HG03196 (cell line): ENCODE measurements around the gene ZFP36.
A peak's percentile ranks its signal among the peaks of the same experiment; 100 is the strongest.

Source experiments
- ATAC-seq: cut with Tn5 transposase; IDR thresholded peaks from one replicate; pipeline ENCODE4 v1.9.1; 2021; ENCODE audit not compliant: unreplicated experiment

The ZFP36 gene

DNA sequence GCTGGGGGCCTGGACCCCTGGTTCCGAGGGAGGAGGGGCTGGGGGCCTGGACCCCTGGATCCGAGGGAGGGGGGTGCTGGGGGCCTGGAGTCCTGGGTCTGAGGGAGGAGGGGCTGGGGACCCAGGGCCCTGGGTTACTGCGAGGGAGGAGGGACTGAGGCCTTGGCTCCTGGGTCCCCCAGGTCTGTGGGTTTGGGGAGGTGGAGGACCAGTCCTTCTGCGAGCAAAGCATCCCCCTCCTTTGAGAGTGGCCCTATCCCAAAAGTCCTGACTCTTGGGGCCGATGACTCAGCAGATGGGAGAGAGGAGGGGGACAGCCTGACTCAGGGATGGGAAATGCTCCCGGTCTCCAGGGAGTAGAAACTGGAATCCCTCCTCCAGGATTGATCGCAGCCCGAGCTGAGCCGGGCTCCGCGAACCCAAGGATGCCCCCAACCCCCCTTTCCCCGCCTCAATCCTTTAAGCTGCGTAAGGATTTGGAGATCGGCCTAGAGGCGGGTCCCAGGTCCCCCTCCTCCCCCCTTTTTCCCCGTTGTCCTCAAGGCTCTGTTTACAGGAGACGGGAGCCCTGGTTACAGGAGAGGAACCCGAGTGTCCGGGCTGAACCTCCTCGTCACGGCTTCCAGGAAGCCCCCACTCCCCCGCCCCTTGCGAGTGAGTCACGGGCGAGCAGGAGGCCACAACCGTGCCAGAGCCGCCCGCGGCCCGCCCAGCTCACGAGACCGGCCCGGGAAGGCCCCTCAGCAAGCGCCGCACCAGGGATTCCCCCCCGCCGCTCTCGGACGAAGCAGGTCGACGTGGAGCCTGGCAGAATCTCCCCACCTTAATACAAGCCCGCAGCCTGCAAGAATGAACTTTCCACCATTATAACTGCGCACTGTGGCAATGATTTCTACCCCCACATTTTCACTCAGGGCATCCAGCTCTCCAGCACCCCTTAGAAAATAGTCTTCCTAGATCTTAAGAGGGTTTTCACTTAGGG lies 3.0 kb upstream of the ZFP36 start:
- ATAC-seq = peak; percentile 31

DNA sequence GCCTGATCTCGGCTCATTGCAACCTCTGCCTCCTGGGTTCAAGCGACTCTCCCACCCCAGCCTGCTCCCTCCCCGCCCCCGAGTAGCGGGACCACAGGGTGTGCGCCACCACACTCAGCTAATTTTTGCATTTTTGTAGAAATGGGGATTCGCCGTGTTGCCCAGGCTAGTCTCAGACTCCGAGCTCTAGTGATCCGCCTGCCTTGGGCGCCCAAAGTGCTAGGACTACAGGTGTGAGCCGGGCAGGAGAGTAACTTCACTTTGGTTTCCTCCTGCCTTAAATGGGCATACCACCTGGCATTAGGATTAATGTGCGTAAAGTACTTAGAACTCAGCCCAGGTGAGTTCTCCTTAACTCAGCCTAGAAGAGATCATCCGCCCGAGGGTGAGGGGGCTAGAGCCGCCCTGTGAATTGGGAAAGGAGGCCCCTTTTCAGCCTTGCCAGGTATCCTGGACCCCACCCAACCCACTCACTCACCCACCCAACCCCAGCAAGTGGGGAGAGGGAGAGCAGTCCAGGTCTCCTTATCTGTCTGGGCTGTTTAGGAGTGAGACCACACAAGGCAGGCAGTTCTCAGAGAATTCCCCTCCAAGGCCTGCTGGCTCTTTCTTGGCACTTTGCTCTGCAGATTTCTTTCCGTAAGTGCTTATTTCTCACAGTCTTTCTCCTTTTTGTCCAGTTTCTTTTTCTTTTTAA lies 1.2 kb upstream of the ZFP36 start:
- ATAC-seq = no peak

DNA sequence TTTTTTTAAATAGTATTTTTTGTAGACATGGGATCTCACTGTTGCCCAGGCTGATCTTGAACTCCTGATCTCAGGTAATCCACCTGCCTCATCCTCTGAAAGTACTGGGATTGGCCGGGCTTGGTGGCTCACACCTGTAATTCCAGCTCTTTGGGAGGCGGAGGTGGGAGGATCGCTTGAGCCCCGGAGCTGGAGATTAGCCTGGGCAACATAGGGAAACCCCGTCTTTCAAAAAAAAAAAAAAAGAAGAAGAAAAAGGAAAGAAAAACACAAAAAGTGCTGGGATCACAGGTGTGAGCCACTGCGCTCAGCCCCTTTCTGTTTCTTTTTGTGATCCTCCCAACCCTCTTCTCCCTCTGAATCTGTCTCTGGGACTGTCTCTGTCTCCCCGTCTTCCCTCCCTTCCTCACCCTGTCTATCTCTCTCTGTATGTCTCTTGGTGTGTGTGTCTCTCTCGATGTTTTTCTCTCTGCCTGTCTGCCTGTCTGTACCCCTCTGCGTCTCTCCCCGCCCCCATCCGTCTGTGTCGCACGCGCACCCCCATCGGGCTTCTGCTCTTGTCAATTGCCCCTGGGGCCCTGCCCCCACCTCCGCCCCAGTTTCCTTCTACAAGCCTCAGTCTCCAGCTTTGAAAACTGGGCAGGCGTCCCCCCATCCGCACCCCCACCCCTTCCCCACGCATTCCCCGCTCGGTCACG lies 540 bp upstream of the ZFP36 start:
- no peak for ATAC-seq

- ATAC-seq = no peak
These were observed 688 bp downstream of the ZFP36 start for GRCh38 chr19:39407410-39407659.

DNA sequence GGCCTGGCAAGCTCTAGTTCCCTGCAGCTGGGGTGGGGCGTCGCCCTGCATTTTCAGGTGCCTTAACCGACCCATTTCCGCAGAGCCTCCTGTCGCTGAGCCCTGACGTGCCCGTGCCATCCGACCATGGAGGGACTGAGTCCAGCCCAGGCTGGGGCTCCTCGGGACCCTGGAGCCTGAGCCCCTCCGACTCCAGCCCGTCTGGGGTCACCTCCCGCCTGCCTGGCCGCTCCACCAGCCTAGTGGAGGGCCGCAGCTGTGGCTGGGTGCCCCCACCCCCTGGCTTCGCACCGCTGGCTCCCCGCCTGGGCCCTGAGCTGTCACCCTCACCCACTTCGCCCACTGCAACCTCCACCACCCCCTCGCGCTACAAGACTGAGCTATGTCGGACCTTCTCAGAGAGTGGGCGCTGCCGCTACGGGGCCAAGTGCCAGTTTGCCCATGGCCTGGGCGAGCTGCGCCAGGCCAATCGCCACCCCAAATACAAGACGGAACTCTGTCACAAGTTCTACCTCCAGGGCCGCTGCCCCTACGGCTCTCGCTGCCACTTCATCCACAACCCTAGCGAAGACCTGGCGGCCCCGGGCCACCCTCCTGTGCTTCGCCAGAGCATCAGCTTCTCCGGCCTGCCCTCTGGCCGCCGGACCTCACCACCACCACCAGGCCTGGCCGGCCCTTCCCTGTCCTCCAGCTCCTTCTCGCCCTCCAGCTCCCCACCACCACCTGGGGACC lies 1.2 kb downstream of the ZFP36 start:
- no peak for ATAC-seq

- no peak for ATAC-seq
These were observed 2.0 kb downstream of the ZFP36 start for GRCh38 chr19:39408392-39409207.

DNA sequence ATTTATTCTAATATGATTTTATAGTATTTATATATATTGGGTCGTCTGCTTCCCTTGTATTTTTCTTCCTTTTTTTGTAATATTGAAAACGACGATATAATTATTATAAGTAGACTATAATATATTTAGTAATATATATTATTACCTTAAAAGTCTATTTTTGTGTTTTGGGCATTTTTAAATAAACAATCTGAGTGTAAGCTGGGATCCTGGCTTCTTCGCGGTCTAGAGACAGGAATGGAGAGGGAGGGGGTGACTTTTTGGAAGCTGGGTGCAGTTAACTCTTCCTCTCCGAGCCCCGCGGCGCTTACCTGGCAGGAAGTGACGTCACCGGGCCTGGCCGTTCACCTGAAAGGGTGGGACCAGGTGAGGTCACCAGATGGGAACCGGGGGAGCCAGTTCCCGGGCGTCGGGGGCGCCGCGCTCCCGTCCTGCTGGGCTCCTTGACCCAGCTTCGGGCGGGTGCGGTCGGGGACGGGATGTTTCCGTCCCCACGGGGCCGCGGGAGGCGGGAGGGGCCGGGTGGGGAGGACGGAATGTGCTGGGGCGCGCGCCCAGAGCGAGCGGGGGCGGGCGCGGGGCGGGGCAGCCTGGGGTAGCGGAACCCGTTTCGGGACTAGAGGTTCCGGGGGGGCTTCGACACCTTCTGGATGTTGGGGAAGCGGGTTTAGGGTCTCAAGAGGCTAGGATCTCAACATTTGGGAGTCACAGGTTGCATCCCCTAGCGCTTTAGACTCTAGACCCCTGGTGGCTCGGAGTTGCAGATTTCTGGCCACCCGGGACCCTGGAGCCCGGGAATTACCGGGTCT lies 2.8 kb downstream of the ZFP36 start:
- ATAC-seq = no peak

- no peak for ATAC-seq
These were observed 3.6 kb downstream of the ZFP36 start for GRCh38 chr19:39410017-39410830.

DNA sequence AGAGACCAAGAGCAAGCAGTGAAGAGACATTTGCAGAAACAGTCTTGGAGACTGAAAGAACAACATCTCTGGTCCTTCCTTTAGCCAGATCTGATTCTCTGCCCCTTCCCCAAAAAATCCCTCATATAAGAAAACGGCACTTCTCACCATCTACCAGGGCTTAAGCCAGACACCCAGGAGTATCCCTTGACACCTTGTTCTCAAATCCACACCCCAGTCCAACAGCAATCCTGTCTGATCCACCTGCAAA lies 4.1 kb downstream of the ZFP36 start:
- ATAC-seq = no peak

DNA sequence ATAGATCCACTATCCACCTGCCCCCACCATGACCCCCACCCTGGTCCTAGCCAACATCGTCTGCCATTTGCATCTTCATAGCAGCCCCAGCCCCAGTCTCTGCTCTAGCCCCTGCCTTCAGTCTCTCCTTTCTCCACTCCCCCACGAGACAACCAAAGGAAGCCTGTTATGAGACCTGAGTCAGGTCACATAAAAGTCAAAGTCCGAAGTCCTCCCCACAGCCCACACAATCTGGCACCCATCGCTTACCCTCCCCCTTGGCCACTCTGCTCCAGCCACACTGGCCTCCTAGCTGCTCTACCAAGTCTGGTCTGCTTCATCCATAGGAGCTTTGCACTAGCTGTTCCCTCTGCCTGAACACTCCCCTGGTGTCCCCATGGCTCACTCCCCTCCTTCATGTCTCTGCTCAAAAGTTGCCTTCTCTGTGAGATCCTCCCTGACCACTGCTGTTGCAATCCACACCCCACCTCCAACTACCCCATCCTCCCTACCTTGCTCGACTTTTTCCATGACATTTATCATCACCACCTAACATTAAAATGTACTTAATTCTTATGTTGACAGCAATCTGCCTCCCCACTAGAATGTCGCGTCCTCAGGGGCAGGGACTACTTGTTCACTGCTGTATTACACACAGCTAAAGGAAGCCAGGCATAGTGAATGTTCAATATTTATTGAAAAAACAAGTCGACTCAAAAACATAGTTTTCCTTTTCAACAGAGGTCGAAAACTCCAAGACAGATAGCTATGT lies 4.6 kb downstream of the ZFP36 start:
- no peak for ATAC-seq

DNA sequence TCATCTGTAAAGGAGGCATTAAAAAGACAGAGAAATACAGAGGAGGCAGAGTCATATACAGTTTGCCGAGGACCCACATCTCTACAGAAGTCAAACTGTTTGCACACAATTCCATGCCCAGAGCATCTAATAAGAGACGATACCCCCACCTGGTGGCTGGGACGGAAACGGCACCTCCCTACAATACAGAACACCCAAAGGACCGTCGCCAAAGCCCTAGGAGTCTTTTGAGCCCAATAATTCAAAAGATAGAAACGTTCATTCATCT lies 5.1 kb downstream of the ZFP36 start:
- peak; percentile 29 for ATAC-seq

GRCh38 chr19:39412100-39412866 lies 5.6 kb downstream of the ZFP36 start, which contains the start of gene PLEKHG2:
TSS of gene PLEKHG2 (plus strand) at chr19:39412669. CDS start at chr19:39414087, 1,418 bp downstream.
- peak; percentile 47 for ATAC-seq

GRCh38 chr19:39412867-39413271 lies 6.2 kb downstream of the ZFP36 start:
- no peak for ATAC-seq

DNA sequence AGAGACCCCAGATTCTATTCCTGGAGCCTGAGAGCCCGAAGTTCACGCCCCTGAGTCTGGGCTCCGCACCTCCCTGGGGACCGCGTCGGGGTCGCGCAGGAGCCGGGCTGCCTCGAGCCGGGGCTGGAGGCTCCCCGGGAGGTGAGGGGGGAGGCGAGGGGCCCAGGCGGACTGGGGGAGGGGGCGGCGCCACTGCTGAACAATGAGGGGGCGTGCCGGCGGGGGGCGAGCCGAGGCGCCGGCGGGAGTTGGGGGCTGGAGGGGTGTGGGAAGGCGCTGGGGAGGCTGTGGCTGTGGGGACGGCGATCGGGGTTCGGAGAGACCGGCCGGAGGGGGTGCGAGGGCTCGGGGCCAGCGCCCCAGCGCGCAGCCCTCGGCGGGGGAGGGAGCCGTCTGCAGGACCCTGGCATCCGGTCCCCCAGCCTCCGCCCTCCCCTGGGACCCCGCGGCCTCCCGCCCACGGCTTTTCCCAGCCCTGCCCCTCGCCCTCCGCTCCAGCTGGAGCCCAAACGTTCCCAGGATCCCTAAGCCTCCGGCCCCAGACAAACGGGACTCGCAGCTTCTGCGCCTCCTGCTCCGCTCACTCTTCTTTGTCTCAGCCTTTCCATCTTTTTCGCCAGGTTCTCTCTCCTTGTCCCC lies 6.7 kb downstream of the ZFP36 start:
- no peak for ATAC-seq

DNA sequence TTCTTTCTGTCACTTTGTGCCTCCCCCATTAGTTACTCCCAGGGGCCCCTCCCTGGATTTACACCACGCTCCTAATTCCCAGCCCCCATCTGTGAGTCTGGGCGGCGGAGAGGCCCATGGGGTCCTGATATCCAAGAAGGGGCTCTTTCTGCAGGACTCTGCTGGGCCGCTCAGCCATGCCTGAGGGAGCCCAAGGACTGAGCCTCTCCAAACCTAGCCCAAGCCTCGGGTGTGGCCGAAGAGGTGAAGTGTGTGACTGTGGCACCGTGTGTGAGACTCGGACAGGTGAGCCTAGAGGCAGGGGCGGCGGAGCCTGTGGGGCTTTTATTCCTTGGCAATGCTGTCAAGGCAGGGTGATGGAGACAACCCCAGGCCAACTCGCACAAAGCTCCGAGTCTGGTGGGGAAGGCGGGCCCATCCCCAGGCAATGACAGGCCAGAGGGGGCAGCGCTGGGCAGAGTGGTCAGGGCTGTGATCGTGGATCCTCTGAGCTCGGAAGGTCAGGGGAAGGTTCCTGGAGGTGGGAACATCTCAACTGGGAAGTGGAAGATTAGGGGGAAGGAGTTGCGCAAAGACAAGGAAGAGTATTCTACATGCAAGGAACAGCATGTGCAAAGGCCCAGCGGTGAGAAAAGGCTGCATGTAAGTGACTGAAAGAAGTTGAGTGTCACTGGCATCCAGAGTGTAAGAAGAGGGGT lies 7.4 kb downstream of the ZFP36 start:
- ATAC-seq = no peak
